Dendritic cell treated with granulocyte-macrophage colony-stimulating factor and Interleukin-4, amounts not matched to agents 40 ng/mL and 50 ng/mL, for 4 days (primary cell): ENCODE data around the gene IRF1.
"Not testable (repeated sequence)": the region's sequence is repeated elsewhere in the genome, so short reads cannot be mapped to it uniquely, and the experiment has no call there.

Source experiments
- H3K27ac Mint-ChIP-seq: one replicate; pipeline ENCODE4 v1.8.0; 2022; ENCODE audit warnings: mild to moderate bottlenecking, mixed read lengths
- H3K27me3 Mint-ChIP-seq: one replicate; pipeline ENCODE4 v1.8.0; 2022; ENCODE audit warnings: mild to moderate bottlenecking, mixed read lengths
- H3K36me3 Mint-ChIP-seq: one replicate; pipeline ENCODE4 v1.8.0; 2022; ENCODE audit warnings: low read depth, mixed read lengths
- H3K4me1 Mint-ChIP-seq: one replicate; pipeline ENCODE4 v1.8.0; 2022; ENCODE audit warnings: low read depth, mixed read lengths
- H3K4me3 Mint-ChIP-seq: one replicate; pipeline ENCODE4 v1.8.0; 2022; ENCODE audit warnings: mild to moderate bottlenecking, moderate library complexity, mixed read lengths
- H3K9me3 Mint-ChIP-seq: one replicate; pipeline ENCODE4 v1.8.0; 2022; ENCODE audit warnings: mixed read lengths
- intact Hi-C: fragments of 100-400 bp; cut with micrococcal nuclease; formaldehyde crosslinking; loops from one replicate; pipeline ENCODE4 v1.15.0; 2022

Gene IRF1

DNA sequence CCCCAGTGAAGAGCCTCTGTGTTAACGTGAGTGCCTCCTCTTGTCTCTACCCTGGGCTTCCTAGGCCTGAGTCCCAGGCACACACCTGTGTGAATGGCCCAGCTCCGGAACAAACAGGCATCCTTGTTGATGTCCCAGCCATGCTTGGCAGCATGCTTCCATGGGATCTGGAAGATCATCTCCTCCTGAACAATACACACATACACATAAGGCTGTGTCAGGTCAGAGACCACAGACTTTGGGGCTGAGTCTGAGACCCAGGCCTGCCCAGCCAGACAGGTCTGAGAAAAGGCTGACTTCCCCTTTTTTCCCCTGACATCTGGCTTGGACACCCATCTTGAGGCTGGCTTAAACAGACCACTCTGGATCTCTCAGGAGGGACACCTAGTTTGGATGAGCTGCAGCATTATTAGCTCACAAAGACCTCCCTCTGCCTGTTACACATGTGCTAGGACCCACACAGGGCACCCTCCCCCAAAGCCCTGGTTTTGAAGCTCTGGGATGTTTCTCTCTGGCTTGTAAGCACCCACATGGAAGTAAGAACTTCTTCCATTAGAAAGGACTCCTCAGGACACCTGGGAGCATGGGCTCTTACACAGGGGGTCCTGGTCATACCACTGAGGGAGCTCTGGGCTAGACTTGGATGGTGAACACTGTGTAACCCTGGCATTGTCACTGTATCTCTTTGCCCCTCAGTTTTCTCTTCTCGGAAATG is 2.6 kb downstream of the IRF1 start:
- intact Hi-C loops, result no loop called here
- Mint-ChIP-seq H3K27me3 (no peaks in the 10 kb centered on the region), H3K4me3 (peak overlapping the region; percentile 48), H3K27ac (peak overlapping the region; percentile 51), H3K9me3 (no peaks in the 10 kb centered on the region), H3K4me1 (peaks cover 72% of the 10 kb centered on the region), H3K36me3 (peaks cover 75% of the 10 kb centered on the region)

DNA sequence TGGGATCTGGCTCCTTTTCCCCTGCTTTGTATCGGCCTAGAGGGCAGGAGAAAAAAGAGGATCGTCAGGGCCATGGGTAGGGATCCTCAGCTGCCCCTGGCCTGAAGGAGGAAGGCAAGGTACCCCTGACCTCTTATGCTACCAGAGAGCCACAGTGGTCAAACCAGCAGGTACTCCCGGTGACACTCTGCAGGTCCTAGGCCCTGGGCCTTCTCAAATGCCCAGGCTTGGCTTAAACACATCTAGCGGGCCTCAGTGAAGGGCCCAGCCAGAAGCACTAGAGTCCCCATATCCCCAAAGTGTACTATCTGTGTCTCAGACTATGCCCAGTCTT is 3.5 kb downstream of the IRF1 start:
- Mint-ChIP-seq H3K9me3 (no peaks in the 10 kb centered on the region), H3K27me3 (no peaks in the 10 kb centered on the region), H3K4me1 (peaks cover 68% of the 10 kb centered on the region), H3K27ac (no peak overlapping the region), H3K4me3 (no peak overlapping the region), H3K36me3 (peaks cover 85% of the 10 kb centered on the region)
- intact Hi-C loops, result no loop called here

GRCh38 chr5:132486318-132487094 is 4.1 kb downstream of the IRF1 start:
- intact Hi-C loops, result no loop called here
- H3K27me3 Mint-ChIP-seq, result no peaks in the 10 kb centered on the region
- no peak overlapping the region for H3K27ac Mint-ChIP-seq
- peaks cover 88% of the 10 kb centered on the region for H3K36me3 Mint-ChIP-seq
- H3K4me3 Mint-ChIP-seq, result peak overlapping the region; percentile 24
- H3K4me1 Mint-ChIP-seq, result peaks cover 62% of the 10 kb centered on the region
- H3K9me3 Mint-ChIP-seq, result no peaks in the 10 kb centered on the region

DNA sequence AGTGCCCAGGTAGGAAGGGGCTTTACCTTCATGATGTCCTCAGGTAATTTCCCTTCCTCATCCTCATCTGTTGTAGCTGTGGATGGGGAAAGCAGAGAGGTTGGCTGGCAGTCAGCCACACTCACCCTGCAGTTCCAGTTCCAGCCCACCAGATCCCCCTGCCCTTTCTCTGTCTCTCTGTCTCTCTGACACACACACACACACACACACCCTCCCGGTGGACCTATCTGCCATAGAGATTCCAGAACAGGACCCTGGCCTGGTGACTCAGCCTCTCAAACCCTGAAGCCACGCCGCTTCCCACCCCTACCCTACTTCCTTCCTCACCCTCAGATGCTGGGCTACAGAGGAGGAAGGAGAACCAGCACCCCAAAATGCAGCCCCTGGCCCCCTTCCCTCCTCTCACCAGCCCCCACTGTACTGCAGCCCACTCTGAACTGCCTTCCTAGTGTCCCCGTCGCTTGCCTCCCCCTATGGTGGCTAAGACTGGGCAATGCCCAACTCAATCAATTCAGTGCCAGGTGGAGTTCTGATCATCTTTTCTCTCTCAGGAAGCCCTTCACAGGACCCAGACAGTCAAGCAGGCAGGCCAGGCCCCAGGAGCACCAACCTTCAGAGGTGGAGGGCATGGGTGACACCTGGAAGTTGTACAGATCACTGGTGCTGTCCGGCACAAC is 4.8 kb downstream of the IRF1 start:
- Mint-ChIP-seq H3K27me3 (no peaks in the 10 kb centered on the region), H3K4me1 (peaks cover 60% of the 10 kb centered on the region), H3K36me3 (peaks cover 95% of the 10 kb centered on the region), H3K27ac (no peak overlapping the region), H3K4me3 (no peak overlapping the region), H3K9me3 (no peaks in the 10 kb centered on the region)
- intact Hi-C loops, result no loop called here

GRCh38 chr5:132484876-132485640 is 5.5 kb downstream of the IRF1 start:
- H3K27me3 Mint-ChIP-seq, H3K27ac Mint-ChIP-seq, H3K9me3 Mint-ChIP-seq, intact Hi-C loops, H3K4me3 Mint-ChIP-seq: not testable (repeated sequence)
- H3K36me3 Mint-ChIP-seq, result peaks cover 90% of the 10 kb centered on the region
- peaks cover 68% of the 10 kb centered on the region for H3K4me1 Mint-ChIP-seq

DNA sequence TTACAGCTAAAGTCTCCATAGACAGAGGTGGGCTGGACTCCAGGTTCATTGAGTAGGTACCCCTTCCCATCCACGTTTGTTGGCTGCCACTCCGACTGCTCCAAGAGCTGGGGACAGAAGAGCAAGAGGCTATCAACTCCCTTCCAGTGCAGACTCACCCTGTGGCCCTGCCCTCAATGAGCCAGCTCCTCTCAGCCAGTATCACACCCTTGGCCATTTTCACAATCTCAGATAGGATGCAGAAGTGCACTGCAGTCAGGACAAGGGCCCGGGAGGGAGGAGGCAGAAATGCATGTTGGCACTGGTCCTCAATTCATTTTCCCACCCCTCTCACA is 6.2 kb downstream of the IRF1 start:
- peaks cover 84% of the 10 kb centered on the region for H3K36me3 Mint-ChIP-seq
- peaks cover 68% of the 10 kb centered on the region for H3K4me1 Mint-ChIP-seq
- H3K9me3 Mint-ChIP-seq, result no peaks in the 10 kb centered on the region
- intact Hi-C loops, result no loop called here
- H3K4me3 Mint-ChIP-seq, result no peak overlapping the region
- no peak overlapping the region for H3K27ac Mint-ChIP-seq
- H3K27me3 Mint-ChIP-seq, result no peaks in the 10 kb centered on the region

DNA sequence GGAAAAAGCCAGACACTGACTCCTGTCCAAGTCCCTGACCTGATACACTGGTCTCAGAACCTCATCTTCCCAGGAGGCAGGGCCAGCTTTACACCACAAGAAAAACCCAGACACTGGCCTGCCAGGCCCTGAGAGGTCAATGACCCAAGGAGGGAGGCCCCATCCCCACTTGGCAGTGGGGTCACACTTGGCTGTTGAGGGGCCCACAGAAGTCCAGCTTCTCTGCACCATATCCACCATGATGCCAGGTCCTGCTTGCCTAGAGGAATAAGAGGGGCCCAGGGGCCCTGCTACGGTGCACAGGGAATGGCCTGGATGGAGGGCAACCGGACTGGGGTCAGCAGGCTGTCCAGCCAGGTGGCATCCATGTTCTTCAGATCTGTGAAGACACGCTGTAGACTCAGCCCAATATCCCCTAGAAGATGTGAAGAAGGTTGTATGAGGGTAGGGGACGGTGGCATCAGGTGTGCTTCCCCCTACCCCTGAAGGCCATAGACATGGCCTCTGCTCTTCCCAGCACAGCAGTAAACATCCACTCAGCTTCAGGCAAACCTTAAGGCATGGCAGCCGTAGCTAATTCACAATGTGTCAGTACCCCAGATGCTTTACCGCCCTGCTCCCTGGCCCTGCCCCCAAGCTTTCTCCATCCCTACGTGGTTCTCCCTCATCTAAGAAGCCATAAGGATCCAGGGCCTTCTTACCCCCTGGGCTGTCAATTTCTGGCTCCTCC is 6.7 kb downstream of the IRF1 start:
- peaks cover 79% of the 10 kb centered on the region for H3K36me3 Mint-ChIP-seq
- intact Hi-C loops, result no loop called here
- no peaks in the 10 kb centered on the region for H3K9me3 Mint-ChIP-seq

DNA sequence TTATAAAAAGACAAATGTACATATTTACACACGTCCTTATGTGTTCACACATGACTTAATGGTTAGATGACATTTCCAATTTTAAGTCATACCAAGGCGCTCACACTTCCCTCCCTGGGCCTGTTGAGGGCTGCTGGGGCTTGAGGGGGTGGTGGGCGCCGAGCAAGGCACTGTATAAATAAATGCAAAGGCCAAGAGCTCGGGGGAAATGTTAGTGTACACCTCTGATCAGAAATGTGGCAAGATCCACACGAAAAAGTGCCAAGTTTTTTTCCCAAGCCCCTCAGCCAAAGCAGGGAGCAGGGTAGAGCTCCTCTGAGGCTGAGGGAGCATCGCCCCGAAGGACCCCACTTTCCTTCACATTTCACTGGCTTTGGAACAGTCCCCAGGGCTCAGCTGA is 7.5 kb downstream of the IRF1 start:
- Mint-ChIP-seq H3K27ac (no peak overlapping the region), H3K4me1 (peaks cover 71% of the 10 kb centered on the region), H3K9me3 (no peaks in the 10 kb centered on the region), H3K27me3 (no peaks in the 10 kb centered on the region), H3K4me3 (no peak overlapping the region), H3K36me3 (peaks cover 72% of the 10 kb centered on the region)
- intact Hi-C loops, result no loop called here

More for the DNA sequence above, 6.7 kb downstream of the IRF1 start:
- Mint-ChIP-seq H3K27ac (no peak overlapping the region), H3K27me3 (no peaks in the 10 kb centered on the region), H3K4me3 (no peak overlapping the region), H3K4me1 (peaks cover 68% of the 10 kb centered on the region)

GRCh38 chr5:132481596-132482211 is 8.9 kb downstream of the IRF1 start:
- no peak overlapping the region for H3K4me3 Mint-ChIP-seq
- H3K9me3 Mint-ChIP-seq, result no peaks in the 10 kb centered on the region
- no peak overlapping the region for H3K27ac Mint-ChIP-seq
- H3K4me1 Mint-ChIP-seq, result peaks cover 68% of the 10 kb centered on the region
- peaks cover 63% of the 10 kb centered on the region for H3K36me3 Mint-ChIP-seq
- intact Hi-C loops, result no loop called here
- H3K27me3 Mint-ChIP-seq, result no peaks in the 10 kb centered on the region

- Mint-ChIP-seq H3K27me3 (no peaks in the 10 kb centered on the region), H3K27ac (no peak overlapping the region), H3K9me3 (no peaks in the 10 kb centered on the region), H3K4me1 (peaks cover 63% of the 10 kb centered on the region), H3K4me3 (no peak overlapping the region), H3K36me3 (peaks cover 63% of the 10 kb centered on the region)
- intact Hi-C loops, result no loop called here
These were observed 9.5 kb downstream of the IRF1 start for GRCh38 chr5:132480893-132481595.

DNA sequence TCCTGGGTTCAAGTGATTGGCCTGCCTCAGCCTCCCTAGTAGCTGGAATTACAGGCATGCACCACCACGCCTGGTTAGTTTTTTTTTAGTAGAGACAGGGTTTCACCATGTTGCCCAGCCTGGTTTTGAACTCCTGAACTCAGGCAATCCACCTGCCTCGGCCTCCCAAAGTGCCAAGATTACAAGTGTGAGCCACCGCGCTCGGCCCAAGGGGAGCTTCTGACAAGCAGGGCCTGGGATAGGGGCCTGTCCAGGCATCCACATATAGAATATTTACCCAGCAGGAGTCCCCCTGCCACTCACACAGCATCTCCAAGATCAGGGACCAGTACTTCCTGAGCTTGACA is 10.1 kb downstream of the IRF1 start:
- intact Hi-C loops, result no loop called here
- Mint-ChIP-seq H3K4me1 (peaks cover 58% of the 10 kb centered on the region), H3K36me3 (peaks cover 60% of the 10 kb centered on the region), H3K27me3 (no peaks in the 10 kb centered on the region), H3K9me3 (no peaks in the 10 kb centered on the region), H3K27ac (no peak overlapping the region), H3K4me3 (no peak overlapping the region)

GRCh38 chr5:132480042-132480441 is 10.5 kb downstream of the IRF1 start:
- no peaks in the 10 kb centered on the region for H3K27me3 Mint-ChIP-seq
- H3K36me3 Mint-ChIP-seq, result peaks cover 55% of the 10 kb centered on the region
- H3K4me3 Mint-ChIP-seq, result no peak overlapping the region
- H3K4me1 Mint-ChIP-seq, result peaks cover 59% of the 10 kb centered on the region
- intact Hi-C loops, result no loop called here
- H3K9me3 Mint-ChIP-seq, result no peaks in the 10 kb centered on the region
- no peak overlapping the region for H3K27ac Mint-ChIP-seq
